HG02840 (cell line): Measurements from ENCODE around the gene YY1AP1.
"Not testable (repeated sequence)": the region's sequence is repeated elsewhere in the genome, so short reads cannot be mapped to it uniquely, and the experiment has no call there.

ENCODE experiments used
- ATAC-seq: cut with Tn5 transposase; IDR thresholded peaks from one replicate; pipeline ENCODE4 v1.9.1; 2021; ENCODE audit warnings: mild to moderate bottlenecking, moderate library complexity, moderate number of reproducible peaks; ENCODE audit not compliant: unreplicated experiment, low FRiP score

The YY1AP1 gene

GRCh38 chr1:155696524-155696923 is 8.0 kb upstream of the YY1AP1 start:
- ATAC-seq, result no peak

- ATAC-seq, result no peak
Observed at GRCh38 chr1:155695608-155696007, 7.0 kb upstream of the YY1AP1 start.

DNA sequence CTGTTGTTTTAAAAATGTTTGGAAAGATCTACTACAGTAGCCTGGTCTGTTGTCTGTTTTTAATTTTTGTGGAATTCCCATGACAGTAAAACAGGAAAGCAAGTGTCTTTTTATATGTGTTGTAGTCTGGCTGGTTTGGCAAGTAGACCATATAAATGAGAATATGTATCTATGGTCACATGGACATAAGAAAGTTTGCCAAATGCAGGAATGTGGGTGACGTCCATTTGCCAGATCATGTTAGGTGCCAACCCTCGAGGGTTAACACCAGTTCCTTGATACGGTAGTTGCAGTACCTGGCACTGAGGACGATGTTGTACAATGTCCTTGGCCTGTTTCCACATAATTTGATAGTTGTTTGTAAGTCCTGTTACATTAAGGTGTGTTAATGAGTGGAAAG is 6.5 kb upstream of the YY1AP1 start:
- no peak for ATAC-seq

DNA sequence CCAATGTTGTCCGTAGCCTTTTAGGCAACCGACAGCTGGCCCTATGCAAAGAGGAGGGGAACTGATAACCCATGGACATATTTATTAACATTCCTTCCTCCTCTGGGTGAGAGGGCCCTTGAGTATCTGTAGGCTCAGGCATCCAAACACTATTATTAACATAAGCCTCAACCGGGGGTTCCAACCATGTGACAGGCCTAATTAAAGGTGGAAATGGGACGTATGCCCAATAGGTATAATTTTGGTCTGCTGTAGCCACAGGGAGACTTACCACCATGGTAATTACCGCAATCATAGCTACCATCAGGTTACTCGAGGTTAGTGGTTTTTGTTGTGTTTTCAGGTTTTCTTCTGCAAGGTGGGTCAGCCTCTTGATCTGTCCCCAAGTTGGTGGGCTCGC is 5.6 kb upstream of the YY1AP1 start:
- ATAC-seq, result no peak

- no peak for ATAC-seq
Observed at GRCh38 chr1:155691992-155692528, 3.5 kb upstream of the YY1AP1 start.

DNA sequence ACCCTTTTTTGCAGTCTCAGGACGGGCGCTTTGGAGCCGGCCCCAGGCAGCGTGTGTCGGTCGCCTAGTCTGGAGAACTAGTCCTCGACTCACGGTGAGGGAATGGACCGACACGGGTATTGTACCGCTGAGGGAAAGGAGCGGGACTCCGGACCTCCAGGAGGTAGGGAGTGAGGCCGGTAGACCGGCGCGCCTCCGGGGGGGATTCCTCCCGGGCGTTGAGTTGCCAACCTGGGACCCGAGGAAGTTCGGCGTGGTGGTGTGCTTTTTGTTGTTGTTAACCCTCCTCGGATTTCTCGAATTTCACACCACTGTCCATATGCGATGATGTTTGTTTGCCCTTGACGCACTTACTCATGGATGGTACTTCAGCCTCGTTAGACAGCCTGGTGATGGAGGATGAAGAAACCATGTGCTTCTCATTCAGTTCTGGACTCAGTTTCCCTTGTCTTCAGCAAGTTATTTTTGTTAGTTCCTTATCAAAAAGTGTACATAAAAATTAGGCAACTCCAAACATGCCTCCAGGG is 570 bp upstream of the YY1AP1 start, which contains the start of gene DAP3:
Gene DAP3, plus strand, starts transcription at position 11 of the 527 bp plus-strand sequence. CDS start 20,689 bp downstream, outside the sequence.
- not testable (repeated sequence) for ATAC-seq

DNA sequence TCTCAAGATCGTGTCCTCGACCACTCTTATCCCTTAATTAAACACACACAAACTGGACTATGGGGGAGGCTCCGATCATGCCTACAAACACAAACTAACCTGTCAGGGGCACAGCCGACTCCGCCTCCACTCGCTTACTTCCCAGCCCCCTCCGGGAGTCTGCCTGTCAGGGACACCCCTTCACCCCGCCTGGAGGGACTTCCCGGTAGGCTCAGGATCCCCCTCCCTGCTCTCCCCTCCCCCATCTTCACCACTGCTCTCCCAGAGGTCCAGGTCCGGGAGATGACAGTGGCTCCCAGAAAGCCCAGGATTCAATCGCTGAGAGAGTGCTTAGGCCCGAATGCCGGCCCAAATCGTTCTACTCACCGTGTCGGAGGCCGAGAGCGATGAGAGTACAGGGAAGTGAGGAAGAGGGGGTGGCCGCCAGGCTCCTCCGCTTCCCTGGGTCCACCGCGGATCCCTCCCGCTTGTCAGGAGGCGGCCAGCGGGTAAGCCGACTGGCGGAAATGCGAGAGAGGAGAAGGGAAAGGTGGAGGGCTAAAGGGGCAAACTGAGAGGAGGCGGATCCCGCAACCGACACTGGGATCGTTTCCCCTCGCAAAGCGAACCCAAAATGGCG is 760 bp downstream of the YY1AP1 start:
- peak; percentile 16 for ATAC-seq

GRCh38 chr1:155681776-155682175 is 6.8 kb downstream of the YY1AP1 start:
- no peak for ATAC-seq

GRCh38 chr1:155680531-155680930 is 8.0 kb downstream of the YY1AP1 start:
- ATAC-seq, result no peak

GRCh38 chr1:155678992-155679391 is 9.6 kb downstream of the YY1AP1 start:
- ATAC-seq, result not testable (repeated sequence)

DNA sequence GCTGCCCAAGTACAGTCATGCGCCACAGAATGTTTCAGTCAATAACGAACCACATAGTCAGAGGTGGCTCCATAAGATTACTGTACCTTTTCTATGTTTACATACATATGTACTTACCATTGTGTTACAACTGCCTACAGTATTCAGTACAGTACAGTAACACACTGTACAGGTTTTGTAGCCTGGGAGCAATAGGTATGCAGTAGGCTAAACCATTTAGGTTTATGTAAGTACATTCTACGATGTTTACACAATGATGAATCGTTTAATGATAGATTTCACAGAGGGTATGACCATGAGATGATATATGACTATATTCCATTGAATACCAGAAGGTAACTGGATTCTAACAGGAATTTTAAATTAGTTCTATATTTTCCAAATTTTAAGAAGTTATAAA is 10.5 kb downstream of the YY1AP1 start:
- ATAC-seq, result no peak

DNA sequence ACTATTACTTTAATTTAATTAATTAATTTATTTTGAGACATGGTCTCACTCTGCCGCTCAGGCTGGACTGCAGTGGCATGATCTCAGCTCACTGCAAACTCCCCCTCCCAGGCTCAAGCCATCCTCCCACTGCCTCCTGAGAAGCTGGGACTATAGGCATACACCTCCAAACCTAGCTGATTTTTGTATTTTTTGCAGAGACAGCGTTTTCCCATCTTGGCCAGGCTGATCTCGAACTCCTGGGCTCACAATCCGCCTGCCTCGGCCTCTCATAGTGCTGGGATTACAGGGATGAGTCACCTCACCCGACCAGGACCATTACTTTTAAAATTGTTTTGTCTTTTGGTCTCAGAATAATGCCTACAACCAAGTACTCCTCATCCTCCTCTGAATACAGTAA is 15.6 kb downstream of the YY1AP1 start:
- no peak for ATAC-seq

DNA sequence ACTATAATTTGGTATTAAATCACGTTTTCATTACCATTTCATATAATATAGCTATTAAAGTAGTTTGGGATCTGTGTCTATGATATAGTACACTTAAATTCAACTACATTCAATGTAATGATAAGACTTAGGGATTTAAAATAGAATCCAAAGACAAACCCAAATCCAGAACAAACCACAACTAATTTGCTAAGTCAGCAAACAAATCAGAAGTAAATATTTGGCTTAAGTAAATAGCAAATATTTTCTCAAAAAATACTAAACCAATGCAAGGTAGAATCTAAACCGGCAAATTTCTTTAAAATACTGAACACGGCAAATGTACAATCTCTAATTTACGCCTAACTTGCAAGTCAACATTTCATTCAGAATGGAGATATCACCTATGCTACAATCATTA is 16.8 kb downstream of the YY1AP1 start:
- ATAC-seq, result no peak

DNA sequence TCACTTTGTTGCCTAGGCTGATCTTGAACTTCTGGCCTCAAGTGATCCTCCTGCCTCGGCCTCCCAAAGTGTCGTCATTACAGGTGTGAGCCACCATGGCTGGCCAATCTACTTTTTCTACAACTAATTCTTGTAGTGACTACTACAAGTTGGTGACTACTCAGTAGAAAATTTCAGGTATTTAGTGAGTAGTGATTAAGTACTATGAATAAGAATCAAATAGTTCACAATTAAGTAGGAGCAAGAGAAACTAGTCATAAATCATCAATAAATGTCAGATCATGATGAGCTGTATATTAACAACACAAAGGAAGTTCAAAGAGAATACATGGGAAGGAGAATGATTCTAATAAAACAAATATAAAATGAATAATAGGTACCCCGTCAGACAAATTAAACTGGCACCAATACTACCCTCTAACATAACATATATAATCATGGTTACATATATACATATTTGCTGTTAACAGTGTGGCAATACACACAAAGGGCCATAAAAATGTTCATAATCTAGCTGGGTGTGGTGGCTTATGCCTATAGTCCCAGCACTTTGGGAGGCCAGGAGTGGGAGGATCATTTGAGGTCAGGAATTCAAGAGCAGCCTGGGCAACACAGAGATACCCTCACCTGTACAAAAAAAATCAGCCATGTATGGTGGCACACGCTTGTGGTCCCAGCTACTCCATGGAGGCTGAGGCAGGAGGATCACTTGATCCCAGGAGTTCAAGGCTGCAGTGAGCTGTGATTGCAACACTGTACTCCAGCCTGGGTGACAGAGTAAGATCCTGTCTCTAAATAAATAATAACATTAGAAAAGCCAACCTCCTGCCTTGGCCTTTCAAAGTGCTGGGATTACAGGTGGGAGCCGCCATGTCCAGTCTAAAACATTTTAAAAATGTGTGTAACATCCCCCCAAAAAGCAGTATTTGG is 19.1 kb downstream of the YY1AP1 start:
- no peak for ATAC-seq

- not testable (repeated sequence) for ATAC-seq
Observed at GRCh38 chr1:155661239-155661638, 27.3 kb downstream of the YY1AP1 start.

DNA sequence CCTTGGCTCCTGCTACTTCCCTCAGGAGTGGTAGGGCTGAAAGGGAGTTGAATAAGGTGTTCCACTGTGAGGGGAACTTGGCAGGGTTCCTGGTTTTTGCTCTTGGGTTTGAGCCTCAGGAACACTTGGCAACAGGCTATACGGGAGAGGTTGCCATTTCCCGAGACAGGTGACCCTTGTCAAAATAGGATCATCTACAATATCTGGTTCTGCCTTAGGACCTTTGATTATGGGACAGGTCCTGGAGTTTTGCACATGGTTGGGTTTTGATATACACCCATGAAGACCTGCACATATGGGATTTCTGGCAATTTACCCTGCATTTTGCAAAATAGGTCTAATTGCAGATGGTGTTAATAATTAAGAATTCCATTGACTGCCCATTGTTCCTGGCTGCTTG is 31.1 kb downstream of the YY1AP1 start:
- ATAC-seq, result no peak

DNA sequence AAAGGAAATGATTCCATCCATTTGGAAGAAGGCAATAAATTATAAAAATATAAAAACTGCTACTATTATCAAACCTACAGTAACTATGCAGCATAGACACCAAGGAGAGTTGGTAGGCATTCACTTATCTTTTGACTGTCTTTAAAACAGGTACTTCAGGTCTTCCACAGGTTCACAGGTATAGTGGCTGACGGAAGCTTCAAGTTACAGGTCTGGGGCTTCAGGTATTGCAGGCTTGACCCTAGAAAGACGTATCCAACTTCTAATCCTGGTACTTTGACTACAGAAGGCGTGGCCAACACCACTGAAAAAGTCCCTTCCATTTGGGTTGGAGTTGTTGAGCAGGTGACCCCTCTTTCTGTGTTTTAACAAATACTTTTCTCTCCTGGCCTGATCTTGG is 35.6 kb downstream of the YY1AP1 start:
- ATAC-seq, result no peak

GRCh38 chr1:155651861-155652661 is 36.5 kb downstream of the YY1AP1 start:
- no peak for ATAC-seq

- ATAC-seq, result no peak
Observed at GRCh38 chr1:155650231-155650757, 38.3 kb downstream of the YY1AP1 start.

DNA sequence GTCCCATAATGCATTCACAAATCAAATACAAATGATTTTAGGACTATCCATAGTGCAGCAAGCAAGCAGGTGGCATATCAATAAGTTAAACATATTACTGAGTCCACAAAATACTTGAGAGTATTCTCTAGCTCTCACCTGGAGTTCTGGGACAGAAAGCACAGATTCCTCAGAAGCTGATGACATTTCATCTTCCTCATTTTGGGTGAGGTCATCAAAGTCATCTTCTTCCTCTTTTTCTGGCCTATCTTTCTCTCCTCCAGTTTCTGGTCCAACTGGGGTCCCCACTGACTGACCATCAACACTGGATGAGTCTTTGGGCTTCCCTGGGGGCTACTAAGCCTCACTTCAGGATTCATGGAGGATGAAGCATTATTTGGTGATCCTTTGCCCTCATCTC is 38.9 kb downstream of the YY1AP1 start:
- no peak for ATAC-seq
